Suppressor macrophage (primary cell): ENCODE measurements around the gene RAP1GDS1.
A peak's percentile ranks its signal among the peaks of the same experiment; 100 is the strongest.
"Not testable (repeated sequence)": the region's sequence is repeated elsewhere in the genome, so short reads cannot be mapped to it uniquely, and the experiment has no call there.

Source experiments
- DNase-seq, 4 experiments: peaks; one replicate each; pipeline ENCODE4 v3.0.0-alpha.2; 2020 to 2022
- total RNA-seq, 17 experiments: gene quantifications; one replicate each; lab custom pipeline; 2026; ENCODE audit warnings: mixed read lengths in 6 of 17, inconsistent platforms in 3 of 17; lab: John Stamatoyannopoulos, UW

RAP1GDS1 gene
- total RNA-seq = 57.7 to 162 (median 117) reads per million in 17 experiments

GRCh38 chr4:98260579-98261404 lies at the start of gene RAP1GDS1:
RAP1GDS1 (plus strand) TSS chr4:98261384; CDS start chr4:98261566, 182 bp downstream.
- peak; percentile 96 to 99 (median 98) for DNase-seq

GRCh38 chr4:98222306-98222705 lies 38.9 kb upstream of the RAP1GDS1 start:
- DNase-seq = no peak

- no peak for DNase-seq
Measured at GRCh38 chr4:98226396-98226795, 34.8 kb upstream of the RAP1GDS1 start.

GRCh38 chr4:98230961-98231360 lies 30.2 kb upstream of the RAP1GDS1 start:
- DNase-seq = no peak

- peak; percentile 60 to 84 (median 71) for DNase-seq
Measured at GRCh38 chr4:98232202-98232601, 29.0 kb upstream of the RAP1GDS1 start.

GRCh38 chr4:98237204-98237603 lies 24.0 kb upstream of the RAP1GDS1 start:
- no peak for DNase-seq

- DNase-seq = no peak
Measured at GRCh38 chr4:98242063-98242462, 19.1 kb upstream of the RAP1GDS1 start.

- DNase-seq = no peak
Measured at GRCh38 chr4:98242538-98242937, 18.6 kb upstream of the RAP1GDS1 start.

- no peak for DNase-seq
Measured at GRCh38 chr4:98245226-98245625, 16.0 kb upstream of the RAP1GDS1 start.

GRCh38 chr4:98248934-98249333 lies 12.2 kb upstream of the RAP1GDS1 start:
- DNase-seq = peak in 2 of 4 experiments; percentile 9

GRCh38 chr4:98249831-98250230 lies 11.4 kb upstream of the RAP1GDS1 start:
- peak in 1 of 4 experiments; percentile 9 for DNase-seq

- DNase-seq = no peak
Measured at GRCh38 chr4:98253499-98253898, 7.7 kb upstream of the RAP1GDS1 start.

GRCh38 chr4:98260047-98260578 lies 1.1 kb upstream of the RAP1GDS1 start:
- peak in 1 of 4 experiments; percentile 61 for DNase-seq

- peak; percentile 54 to 67 (median 58) for DNase-seq
Measured at GRCh38 chr4:98261405-98262291, 464 bp downstream of the RAP1GDS1 start.

- DNase-seq = peak; percentile 55 to 77 (median 65)
Measured at GRCh38 chr4:98262431-98262830, 1.2 kb downstream of the RAP1GDS1 start.

- DNase-seq = no peak
Measured at GRCh38 chr4:98267498-98267897, 6.3 kb downstream of the RAP1GDS1 start.

GRCh38 chr4:98275145-98275544 lies 14.0 kb downstream of the RAP1GDS1 start:
- no peak for DNase-seq

GRCh38 chr4:98283219-98284189 lies 22.3 kb downstream of the RAP1GDS1 start:
- DNase-seq = no peak

GRCh38 chr4:98284640-98285046 lies 23.5 kb downstream of the RAP1GDS1 start:
- DNase-seq = no peak

GRCh38 chr4:98285676-98286075 lies 24.5 kb downstream of the RAP1GDS1 start:
- no peak for DNase-seq

GRCh38 chr4:98287328-98287727 lies 26.1 kb downstream of the RAP1GDS1 start:
- DNase-seq = no peak

GRCh38 chr4:98288671-98289070 lies 27.5 kb downstream of the RAP1GDS1 start:
- not testable (repeated sequence) for DNase-seq
